Measurements from ENCODE around the gene ATP9B.

Gene ATP9B

DNA sequence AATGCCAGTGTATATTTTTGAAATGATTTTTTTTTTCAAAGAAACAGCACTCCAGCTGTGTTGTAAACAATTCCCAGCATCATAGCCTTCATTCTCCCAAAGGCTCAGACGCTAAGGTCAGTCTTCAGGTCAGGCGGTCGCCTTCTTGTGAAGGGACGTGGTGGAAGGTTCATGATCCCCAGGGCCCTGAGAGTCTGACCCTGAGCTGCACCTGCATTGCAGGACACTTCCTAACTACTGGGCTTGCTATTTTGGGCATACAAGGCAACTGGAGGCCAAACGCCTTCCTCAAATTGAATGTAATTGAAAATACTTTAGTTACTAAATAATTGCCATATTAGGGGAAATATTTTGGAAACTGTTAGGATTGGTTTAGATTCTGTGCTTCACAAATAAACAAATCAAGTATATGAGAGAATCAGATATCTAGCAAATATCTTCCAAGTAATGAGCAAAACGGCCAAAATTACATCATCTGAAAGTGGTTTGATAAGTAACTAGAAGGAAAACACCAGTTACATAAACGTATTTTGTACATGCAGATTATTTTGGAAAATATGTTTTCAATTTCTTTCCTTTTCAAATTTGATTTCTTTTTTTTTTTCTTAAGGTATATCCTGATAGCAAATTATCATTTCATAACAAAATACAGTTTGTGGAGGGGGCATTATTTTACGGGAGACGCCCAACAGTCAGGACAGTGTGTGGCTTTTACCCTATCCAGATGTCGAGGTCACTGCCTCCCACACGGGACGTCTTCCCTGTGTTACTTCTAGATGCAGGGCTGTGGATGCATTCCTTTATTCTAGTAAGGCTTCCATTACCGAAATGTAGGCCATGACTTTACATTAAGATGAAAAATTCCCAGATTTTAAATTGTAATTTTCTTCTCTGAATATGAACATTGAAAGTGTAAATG is 136.0 kb downstream of the ATP9B start:
- DNase-seq, result no peak

DNA sequence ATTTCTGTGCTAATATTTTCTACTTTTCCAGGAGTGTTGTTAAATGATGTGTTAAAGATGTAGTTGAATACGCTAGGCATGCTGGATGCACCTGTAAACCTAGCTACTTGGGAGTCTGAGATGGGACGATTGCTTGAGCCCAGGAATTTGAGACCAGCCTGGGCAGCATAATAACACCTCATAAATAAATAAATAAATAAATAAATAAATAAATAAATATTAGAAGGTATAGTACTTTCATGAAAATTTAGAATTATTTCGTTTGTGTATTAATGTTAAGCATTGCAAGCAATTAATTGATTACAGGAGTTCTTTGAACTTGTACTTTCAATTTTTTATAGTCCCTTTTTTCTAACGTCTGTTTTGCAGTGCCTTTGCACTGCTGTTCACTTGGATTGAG is 137.2 kb downstream of the ATP9B start:
- DNase-seq, result no peak

DNA sequence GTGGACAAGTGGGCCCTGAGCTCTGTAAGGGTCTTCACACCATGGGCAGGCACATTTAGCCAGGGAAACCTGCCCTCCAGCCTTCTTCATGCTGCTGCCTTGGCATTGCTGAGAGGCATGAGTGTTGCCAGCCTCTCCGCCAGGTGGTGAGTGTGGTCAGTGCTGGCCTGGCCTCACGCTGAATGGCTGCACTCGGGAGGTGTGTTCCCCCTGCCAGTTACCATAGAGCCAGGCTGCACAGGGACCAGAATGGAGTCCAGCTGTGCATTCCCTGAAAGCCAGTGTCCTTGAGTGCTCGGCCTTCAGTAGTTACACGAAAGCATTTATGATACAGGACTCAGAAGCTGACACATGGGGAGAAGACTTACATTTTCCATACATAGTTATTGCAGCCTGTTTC is 139.7 kb downstream of the ATP9B start:
- DNase-seq, result no peak

DNA sequence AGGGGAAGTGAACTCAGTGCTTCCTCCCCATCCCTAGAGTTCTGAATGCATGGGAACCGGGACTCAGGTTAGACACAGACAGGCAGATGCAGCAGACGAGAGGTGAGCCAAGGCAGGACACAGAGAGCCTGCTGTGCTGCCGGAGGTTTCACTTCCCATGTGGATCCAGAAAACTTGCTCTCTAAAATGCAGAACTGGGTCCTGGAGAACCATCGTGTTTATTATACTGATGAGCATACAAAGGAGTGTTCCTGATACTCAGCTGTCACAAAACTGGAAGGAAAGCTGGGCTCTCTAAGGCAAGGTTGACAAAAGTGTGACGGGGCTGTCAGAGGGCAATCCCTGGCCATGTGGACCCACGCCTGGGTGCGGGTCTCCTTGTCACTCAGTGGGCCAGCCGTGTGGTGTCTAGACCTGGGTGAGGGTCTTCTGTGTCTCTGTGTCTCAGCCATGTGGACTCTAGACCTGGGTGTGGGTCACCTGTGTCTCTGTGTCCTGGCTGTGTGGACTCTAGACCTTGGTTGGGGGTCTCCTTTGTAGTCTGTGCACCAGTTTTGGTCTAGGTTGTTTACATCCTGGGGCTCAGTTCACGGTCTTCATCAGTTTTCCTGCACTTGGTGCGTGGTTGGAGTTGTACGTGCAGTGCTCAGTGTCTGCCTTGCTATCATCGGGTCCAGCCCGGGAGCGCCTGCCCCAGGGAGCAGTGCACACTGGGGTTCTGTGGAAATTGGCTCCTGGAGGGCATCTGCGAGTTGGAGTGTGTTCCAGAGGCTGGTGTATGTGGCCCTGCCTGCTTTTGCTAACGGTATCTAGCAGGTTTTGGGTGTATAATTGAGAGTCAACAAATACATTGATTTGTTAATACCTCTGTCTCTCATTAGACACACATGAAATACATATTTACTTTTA is 141.1 kb downstream of the ATP9B start:
- no peak for DNase-seq

DNA sequence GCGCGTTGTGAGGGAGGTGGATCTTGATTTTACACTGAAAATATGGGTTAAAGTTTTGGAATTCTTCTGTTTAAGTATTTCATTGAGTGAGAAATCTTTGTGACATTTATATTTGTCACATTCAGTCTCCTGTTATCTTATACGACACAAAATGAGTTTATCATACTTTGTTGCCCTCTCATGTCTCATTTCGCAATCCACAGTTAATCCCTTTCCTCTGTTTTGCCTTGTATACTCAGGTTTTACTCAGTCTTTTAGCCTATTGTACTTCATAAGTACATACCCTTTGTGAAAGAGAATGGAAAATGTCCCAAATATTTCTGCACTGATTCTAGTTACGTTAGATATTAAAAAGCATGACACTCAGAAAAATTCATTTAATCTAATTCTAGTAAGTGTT is 142.7 kb downstream of the ATP9B start:
- no peak for DNase-seq

DNA sequence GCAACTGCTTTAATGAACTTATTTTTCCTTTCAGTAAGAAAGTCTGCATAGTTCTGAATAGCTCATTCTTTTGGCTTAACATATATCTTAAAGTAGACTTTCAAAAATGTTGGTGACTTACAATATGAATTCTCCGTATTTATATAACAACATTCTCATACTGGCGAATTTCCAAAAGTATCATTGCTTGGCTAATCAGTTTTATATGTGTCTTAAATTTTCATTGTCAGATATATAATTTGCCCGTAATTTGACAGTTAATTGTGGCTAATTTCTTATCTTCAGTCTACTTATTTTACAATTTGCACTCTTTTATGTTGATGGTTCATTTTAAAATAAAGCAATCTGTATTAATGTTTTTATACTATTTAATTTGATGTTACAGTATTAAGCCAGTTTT is 144.9 kb downstream of the ATP9B start:
- no peak for DNase-seq

DNA sequence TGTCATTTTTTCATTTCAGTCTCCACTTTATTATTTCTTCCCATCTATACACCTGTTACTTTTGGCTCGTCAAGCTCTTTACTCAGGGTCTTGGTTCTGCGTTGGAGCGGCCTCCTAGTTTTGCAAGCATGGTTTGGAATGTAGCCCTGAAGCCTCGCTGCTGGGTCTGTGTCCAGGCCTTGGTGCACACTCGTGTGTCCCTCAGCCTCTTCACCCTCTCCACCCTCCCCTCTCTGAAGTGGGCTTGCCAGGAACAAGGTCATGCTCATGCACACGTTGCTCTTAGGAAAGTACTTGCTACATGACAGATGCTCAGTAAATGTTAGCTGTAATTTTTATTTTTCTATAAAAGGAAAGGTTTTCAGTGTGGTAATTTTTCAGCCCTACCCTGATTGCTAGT is 147.0 kb downstream of the ATP9B start:
- DNase-seq, result no peak

DNA sequence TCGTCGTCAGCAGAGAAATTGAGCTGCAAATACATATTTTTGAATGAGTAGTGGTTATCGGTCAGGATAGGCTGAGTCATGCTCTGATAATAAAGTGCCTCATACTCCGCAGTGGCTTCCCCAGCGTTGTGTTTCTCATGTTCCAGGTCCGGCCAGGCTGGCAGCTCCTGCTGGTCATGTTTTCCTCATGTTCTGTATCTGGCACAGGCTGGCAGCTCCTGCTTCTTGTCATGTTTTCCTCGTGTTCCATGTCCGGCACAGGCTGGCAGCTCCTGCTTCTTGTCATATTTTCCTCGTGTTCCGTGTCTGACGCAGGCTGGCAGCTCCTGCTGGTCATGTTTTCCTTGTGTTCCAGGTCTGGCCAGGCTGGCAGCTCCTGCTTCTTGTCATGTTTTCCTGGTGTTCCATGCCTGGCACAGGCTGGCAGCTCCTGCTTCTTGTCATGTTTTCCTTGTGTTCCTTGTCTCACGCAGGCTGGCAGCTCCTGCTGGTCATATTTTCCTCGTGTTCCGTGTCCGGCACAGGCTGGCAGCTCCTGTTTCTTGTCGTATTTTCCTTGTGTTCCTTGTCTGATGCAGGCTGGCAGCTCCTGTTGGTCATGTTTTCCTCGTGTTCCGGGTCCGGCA is 148.9 kb downstream of the ATP9B start:
- DNase-seq, result no peak

DNA sequence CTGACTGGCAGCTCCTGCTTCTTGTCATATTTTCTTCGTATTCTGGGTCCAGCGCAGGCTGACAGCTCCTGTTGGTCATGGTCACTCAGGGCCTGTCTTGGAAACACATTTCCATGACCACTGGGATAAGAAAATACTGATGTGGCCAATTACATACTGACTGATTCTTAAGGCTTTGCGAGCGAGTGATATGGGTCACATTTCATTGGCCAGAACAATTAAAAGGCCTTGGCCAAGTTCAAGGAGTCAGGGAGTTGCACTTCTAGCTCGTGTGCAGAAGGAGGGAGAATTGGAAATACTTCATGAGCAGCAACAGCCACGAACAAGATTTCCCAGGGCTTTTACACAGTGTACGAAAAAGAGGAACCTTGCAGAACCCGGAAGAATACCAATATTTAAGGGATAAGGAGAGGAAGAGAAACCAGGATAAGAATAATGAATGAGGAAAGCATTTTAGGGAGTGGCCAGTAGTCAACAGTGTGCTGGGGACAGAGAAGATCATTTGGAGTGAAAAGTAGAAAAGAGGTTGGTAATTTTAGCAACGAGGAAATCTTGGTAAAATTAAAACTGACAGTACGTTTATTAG is 149.5 kb downstream of the ATP9B start:
- DNase-seq, result no peak

DNA sequence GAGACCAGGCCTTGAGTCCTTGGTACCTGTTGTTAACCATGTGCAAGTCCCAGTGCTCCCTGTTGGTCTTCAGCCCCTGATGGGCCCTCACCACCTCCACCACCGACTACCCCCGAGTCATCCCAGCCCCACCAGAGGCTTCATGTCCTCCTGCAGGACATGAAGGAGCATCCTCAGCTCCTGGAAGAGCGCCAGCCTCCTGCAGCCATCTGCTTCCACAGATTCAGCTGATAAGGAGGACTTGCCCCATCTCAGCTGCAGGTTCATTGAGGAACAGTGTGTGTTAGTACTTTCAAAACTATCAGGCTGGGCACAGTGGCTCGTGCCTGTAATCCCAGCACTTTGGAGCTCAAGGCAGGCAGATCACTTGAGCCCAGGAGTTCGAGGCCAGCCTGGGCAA is 151.9 kb downstream of the ATP9B start:
- DNase-seq, result no peak

DNA sequence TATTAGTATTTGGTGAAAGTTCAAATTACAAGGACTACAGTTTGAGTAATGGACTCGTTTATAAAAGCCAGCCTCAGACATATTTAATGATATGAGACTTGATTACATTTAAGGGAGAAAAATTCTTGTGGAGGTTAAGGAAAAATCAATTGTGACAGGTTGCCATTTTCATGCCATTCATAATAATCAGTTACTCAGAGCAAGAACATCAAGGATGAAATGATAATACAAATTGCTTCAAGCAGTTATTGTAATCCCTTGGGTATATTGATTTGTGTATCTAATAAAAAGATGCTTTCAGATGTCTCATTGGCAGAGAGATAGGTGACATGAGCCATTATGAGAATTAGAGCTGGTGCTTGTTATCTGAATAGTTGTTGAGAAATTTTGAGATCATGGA is 153.6 kb downstream of the ATP9B start:
- DNase-seq, result no peak

DNA sequence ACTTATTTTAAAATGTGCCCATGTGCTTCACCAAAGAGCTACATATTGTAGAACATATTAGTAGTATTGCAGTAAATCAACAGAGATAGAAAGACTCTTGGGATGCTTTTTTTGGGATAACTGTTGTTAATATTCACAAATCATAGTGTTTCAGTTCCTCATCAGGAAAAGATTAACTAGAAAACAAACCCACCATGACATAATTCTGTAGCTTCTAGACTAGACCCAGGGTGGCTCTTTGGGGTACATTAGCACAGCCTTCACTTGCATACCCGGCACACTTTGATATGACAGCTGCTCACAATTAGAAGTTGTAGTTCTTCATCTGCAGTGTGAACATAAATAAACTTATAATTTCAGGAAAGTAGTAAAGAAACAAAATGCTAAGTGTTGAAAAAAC is 154.2 kb downstream of the ATP9B start:
- DNase-seq, result no peak

DNA sequence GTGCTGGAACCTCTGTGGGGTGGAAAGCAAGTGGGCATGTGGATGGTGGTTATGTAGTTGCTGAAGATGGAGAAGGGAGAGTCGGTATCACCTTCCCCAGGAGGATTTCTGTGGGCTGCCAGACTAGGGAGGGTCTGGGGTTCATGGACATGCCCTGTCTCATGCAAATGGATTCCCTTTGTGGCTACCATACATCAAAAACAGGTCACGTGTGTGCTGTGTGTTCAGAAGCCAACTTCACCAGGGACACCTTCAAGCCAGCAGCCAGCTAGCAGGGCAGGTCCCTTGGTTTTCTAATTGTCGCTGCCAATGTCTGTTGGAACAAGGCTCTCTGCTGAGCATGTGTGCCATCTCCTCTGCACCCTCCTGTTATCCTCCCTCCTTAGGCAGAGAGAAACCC is 155.2 kb downstream of the ATP9B start:
- DNase-seq, result no peak

DNA sequence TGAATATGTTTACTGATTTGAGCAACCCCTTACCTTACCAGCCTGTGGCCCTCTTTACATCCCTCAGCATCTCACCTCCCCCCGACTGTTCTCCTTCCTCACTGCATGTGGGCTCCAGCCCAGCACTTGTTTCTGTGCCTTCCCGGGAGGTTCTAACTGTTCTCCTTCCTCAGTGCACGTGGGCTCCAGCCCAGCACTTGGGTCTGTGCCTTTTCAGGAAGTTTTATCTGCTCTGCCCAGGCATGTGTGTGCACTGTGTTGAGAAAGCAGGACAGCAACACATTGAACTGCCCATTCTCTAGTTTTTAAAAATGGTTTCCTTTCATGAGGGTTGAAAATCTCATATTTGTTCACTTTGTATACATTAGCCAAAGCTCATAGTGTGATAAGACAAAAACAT is 158.4 kb downstream of the ATP9B start:
- DNase-seq, result no peak

DNA sequence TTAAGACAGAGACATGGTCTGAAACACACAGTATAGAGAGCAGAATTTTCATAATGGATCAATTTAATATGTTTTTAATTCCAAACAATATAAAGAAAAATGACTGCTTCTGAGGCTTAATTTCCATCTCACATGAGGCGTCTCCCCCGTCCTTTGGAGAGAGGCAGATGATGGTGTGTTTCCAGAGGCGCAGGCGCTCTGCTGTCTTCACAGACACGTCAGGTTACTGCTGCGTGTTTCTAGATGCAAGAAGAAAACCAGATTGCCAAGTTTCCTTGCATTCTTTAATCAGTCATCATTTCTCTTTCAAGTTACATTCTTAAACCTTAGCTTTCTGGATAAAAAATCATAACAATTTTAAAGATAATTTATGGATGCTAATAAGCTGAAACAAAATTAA is 160.2 kb downstream of the ATP9B start:
- no peak for DNase-seq

DNA sequence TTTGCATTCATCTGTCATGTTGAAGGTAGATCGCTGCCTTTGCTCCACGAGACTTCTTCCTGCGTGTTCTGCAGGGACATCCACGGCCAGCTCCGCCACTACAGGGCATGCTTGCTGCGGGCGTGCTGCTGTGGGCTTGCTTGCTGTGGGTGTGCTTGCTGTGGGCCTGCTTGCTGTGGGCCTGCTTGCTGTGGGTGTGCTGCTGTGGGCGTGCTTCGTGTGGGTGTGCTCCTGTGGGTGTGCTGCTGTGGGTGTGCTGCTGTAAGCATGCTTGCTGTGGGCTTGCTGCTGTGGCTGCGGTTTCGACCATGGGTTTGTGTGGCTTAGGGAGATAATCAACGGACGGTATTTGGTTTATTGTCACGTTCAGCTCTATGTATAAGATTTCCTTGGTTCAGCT is 165.2 kb downstream of the ATP9B start:
- no peak for DNase-seq

DNA sequence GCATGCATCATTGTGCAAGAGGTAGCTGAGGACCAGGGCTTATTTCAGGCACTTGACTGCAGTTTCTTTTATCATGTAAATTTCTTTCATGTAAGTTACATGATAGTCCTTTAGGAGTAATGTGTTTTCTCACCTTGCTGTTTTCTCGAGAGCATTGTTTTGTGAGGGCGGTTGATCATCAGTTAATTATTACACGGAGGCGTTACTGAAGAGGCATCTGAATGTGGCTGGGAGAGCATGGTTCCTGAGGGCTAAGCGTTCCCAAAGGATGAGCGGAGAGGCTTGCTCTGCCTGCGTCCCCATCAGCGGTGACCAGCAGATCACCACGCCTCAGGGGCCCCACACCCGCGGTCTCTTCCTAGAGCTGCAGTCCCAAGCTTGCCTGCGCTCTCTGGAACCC is 170.4 kb downstream of the ATP9B start:
- DNase-seq, result no peak

DNA sequence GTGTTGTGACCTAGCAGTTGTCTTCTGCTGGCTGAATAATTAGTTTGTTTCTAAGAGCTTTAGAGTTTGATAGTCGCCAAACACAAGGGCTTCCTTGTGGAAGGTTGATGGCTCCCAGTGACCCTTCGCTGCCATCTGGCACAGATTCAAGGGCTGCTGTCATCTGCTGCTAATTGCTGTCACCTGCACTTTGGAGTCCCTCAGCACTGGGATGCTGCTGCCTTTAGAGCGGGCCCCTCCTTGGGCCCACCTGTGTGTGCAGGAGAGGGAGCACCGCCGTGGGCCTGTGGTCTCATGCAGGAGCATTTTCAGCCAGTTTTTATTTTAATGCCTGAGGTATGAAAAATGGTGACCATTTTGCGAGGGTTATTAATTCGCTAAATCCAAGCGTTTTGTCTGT is 172.6 kb downstream of the ATP9B start:
- no peak for DNase-seq

DNA sequence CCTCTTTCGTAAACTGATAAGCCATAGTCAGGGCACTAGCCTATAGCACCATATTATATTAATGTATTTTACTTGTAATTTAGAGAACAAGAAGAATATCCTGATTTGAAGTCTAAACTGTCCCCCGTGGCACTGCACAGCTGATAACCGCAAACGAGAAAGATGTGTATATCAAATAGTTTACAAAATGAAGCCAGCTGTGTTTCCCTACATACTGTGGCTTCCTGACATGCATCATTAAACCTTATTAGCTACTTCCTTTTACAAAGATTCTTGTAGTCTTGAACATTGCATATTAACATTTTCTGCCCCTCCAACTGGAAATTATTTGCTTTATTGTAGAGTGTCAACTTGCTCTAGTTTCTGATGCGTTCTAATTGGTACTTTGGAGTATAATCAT is 173.1 kb downstream of the ATP9B start:
- DNase-seq, result no peak

DNA sequence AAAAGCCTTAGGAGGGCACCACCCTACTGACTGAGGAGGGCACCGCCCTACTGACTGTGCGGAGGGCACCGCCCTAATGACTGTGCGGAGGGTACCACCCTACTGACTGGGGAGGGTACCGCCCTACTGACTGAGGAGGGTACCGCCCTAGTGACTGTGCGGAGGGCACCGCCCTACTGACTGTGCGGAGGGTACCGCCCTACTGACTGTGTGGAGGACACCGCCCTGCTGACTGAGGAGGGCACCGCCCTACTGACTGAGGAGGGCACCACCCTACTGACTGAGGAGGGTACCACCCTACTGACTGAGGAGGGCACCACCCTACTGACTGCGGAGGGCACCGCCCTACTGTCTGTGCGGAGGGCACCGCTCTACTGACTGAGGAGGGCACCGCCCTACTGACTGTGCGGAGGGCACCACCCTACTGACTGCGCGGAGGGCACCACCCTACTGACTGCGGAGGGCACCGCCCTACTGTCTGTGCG is 176.4 kb downstream of the ATP9B start:
- DNase-seq, result peak; percentile 71

DNA sequence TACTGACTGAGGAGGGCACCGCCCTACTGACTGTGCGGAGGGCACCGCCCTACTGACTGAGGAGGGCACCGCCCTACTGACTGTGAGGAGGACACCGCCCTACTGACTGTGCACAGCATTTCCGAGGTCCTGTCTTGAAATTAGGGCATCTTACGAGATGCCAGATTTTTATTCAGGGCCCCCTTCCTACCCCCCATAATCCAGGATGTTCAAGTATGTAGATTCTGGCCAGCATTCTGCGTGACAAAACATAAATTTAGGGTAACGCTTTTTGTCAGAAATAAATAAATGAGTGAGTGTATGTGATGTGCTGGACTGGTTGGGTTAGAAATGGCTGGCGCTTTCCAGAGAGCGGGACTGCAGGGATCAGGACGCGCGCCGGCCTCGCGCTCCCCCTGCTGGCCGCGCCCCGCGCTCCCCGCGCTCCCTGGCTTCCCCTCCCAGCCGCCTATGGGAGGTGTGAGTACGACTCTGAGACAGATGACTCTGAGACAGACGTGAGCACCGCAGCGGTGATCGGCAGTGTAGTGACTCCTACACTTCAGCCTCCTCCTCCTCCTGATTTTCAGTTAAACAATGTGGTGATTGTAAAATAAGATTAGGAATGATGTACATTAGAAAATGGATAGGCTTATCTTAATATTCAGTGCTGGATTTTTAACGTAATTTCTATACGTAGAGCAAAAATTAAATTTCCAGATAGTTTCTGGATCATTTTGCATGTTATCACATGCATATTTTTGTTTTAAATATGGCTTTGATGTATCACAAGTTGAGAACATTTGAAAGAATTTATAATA is 177.3 kb downstream of the ATP9B start:
- peak; percentile 74 for DNase-seq

DNA sequence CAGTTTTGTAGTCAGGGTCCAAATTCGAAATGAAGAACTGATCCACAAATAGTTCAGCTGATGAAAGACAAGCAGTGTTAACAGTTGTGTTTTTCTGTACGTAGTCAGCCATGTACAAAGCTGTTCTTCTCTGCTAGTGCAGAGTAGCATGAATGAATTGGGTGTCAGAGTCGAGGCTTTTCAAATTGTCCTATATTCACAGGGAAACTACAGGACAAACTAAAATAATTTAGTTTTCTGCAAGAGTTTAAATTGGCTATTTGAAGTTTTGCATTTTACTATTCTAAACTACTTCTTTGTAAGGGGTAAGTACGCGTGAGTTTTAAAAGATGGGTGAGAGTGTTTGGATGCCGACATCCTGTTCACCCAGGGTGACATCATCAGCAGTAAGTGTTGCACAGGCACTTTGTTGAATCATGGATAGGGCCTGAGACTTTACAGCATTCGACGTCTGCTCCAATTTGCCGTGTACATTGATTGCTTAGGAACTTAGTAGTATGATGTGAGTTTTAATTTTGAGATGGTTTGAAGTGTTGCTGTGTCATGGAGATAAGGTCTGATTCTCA is 179.4 kb downstream of the ATP9B start:
- DNase-seq, result no peak
